Activated CD8-positive, alpha-beta memory T cell treated with anti-CD3 and anti-CD28 coated beads for 1 hour (primary cell): ENCODE results near the gene GPATCH2.
"Not testable (repeated sequence)": the region's sequence is repeated elsewhere in the genome, so short reads cannot be mapped to it uniquely, and the experiment has no call there.

Experiments used
- DNase-seq, 2 donors: peaks; one replicate each; pipeline ENCODE4 v3.0.0-alpha.2; 2020; ENCODE audit warnings: low read depth in 1 of 2; ENCODE audit errors: extremely low read depth in 1 of 2

The GPATCH2 gene

DNA sequence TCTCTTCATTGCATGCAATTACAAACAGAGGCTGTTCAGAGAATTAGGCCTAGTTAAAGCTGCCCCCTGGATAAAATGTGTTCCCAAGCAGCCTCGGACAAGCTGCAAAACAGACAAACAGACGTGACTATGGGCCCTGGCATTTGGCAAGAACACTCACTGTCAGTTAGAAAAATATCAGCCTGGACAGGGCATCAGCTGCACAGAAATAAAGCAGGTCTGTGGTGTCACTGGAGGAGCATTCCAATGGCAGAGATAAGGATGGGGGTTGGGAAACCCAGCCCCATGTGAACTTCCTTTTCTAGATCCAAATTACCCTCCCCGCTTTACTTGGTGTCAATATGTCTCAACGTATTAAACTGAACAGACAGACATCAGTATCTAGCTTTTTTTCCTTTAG is 177.1 kb downstream of the GPATCH2 start:
- no peak for DNase-seq

DNA sequence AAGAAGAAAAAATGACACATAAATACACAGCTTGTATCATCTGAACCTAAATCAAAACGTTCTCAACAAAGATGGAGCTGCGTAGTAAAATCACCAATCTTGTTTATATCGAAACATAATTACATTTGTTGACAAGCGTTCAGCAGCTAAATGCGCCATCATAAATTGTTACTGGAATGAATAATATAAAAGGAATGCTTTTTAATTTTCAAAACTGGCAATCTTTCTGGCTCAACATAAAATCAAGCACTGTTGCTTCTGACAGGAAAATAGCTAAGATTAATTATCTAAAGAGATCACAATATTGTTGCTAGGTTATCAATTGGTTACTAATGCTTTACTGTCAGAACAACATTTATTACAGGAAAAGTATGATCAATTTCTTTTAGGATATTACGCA is 181.5 kb downstream of the GPATCH2 start:
- no peak for DNase-seq

DNA sequence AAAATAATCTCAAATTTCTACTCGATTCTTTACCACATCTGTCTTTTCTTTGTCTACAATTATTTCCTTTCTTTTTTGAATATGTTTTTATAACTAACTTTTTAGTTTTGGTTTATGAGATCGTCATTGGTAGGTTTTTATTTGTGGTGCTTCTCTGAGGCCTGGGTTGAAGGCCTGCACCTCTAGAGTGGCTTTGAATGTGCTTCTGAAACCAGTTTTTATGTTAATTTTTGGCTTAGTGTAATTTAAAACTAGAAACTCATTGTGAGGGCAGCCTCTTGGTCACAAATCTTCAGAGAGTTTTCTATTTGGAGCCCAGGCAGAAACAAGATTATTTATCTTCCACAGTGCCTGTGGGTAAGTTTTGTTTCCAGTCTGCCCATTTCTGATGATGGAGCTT is 187.0 kb downstream of the GPATCH2 start:
- no peak for DNase-seq

DNA sequence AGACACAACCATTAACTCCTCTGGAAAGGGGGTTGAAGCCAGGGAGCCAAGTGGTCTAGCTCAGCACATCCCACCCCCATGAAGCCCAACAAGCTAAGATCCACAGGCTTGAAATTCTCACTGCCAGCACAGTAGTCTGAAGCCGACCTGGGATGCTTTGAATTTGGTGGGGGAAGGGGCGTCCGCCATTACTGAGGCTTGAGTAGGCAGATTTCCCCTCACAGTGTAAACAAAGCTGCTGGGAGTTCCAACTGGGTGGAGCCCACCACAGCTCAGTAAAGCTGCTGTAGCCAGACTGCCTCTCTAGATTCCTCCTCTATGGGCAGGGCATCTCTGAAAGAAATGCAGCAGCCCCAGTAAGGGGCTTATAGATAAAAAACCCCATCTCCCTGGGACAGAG is 193.5 kb downstream of the GPATCH2 start:
- DNase-seq, result no peak

DNA sequence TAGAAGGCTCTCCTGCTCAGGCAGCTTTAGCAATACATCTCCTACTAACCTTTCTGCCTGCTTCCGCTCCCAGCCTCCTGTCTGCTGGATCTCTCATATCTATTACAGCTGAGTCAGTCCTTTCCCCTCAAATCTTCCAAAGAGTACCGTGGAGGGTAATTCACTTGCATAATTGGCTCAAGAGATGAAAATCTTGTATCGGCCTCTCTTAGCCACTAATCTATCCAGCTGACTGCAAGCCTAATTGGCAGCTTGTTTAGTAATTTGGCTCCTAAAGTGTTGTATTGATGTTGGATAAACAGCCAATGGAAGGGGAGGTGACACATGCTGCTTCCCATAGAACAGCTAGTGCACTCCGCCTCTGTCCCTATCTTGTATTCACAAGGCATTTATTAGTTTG is 195.7 kb downstream of the GPATCH2 start:
- no peak for DNase-seq

DNA sequence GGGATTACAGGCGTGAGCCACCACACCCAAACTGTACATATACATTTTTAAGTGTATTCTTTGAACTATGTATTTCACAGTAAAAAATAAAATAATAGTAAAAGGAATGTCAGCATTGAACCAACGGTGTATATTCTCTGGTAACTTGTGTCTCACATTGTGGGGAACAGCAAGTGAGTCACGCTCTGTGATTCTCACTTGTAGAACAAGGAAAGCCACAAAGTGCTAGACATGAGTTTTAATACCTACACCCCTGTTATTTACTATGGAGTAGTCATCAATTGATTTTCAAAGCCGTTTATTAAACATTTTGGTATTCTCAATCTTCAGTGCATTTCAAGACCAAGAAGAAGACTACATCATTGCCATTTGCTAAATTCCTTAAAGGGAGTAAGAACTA is 197.2 kb downstream of the GPATCH2 start:
- no peak for DNase-seq

DNA sequence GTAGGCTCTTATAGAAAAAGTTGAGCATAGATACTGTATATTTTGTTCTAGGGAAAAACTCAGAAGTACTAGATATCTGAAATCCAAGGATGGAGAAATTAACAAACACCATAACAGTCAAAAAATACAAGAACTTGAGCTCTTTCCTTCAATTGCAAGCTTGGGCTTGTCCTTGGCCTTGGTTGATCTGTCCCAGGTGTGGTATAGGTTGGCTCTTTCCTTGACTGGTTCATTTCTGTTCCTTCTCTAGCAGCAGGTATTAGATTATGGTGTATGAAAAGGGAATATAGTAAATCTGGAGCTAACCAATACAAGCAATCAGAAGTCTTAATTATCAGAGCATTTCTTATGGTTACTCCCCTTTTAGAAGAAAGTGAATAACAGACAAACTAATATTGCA is 198.6 kb downstream of the GPATCH2 start:
- no peak for DNase-seq

DNA sequence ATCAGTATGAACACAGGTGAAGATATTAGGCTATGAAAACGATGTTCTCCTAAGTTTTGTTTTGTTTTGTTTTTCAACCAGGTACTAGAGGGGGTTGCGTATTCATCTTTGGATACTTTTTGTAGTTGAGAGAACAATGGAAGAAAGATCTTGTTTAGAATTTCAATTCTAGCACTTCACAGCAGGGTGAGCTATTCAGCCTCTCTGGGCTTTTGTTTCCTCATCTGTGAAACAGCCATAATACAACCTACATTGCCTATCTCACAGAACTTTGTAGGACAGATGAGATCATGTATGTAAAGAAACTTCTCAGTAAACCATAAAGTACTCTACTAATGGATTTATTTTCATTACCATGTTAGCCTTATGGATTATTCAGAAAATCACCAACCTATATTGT is 199.5 kb downstream of the GPATCH2 start:
- no peak for DNase-seq

DNA sequence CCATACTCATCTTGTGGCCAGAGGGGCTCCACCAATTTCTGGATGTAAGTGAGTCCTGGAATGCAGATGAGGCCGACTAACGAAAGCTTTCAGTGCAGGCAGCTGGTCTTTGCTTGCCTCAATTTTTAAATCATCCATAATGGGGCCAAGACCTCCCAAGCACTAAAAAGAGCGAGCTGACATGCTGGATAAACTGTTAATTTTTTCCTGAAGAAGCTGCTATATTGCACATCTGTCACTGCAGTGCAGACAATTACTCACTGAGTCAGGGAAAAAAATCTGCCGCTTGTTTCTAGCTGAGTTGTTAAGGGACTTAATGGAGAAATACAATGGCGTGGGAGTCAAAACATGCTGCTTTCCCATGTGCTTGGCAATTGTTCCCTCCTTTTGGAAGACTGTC is 205.5 kb downstream of the GPATCH2 start:
- DNase-seq, result no peak

DNA sequence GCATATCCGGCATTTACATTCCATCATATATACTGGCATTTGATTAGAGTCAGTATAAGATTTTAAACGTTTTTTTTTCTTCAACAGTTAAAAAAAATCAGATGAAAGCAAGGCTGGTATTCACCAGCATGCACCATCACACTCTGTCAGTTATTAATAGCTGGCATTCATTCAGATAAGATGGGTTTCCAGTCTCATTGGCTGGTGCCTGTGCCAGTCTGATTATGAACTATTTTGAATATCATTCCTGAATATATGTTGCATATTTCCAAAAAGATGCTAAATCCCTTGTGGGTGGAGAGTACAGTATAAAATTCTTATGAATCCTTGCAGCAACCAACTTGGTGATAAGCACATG is 211.7 kb downstream of the GPATCH2 start:
- no peak for DNase-seq

DNA sequence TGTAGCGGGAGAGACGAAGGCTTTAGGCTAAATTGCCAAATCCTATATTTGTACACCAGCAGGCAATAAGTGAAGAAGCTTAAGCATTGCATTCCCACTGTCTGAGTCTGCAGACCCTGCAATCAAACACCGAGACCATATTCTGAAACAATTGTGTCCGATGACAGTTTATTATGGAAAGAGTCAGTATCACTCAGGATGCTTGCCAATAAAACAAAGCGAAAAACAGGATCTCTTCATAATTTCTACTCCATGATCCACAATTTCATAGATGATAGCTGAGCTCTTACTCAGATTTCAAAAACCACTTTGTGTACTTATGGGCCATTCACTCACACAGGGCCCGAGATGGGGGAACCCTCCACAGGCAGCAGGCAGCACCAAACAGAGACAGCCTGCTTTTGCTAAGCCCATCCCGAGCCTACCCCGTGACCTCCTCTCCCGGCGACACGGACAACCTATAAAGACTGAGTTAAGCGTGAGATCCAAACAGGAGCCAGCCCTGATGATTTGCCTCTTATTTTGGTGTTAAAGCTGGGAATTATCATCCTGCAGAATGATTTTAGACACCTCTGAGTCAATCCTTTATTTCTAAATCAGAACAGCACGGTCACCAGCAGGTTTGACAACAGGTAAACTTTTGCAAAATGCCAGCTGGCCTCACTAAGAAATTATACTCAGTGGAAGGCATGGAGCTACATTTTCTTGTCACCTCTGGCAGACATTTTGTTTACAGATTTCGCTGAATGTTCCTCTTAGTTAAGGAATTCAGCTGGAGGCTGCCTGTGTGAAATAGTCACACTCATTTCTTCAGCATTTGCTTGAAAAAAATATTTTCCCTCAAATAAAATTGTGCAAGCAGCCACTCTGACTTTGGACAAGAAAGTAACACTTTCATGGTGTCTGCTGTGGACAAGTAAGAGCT is 212.4 kb downstream of the GPATCH2 start:
- DNase-seq, result no peak

DNA sequence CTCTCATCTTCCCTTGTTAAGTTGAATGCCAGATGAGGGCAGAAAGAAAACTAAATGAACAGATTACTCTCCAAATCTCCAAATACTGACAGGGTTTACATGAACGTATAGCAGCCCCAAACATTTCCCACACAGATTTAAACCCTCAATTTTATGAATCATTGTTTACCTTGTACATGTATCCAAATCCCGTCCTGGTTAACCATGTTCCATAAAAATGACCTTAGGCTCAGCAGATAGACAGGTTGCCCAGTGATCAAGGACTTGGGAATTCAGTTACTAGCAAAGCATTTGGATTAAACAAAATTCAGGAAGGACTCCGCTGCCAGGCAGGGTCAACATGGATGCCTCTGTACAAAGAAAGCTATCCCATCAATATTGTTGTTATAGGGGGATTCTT is 213.5 kb downstream of the GPATCH2 start:
- DNase-seq, result no peak

DNA sequence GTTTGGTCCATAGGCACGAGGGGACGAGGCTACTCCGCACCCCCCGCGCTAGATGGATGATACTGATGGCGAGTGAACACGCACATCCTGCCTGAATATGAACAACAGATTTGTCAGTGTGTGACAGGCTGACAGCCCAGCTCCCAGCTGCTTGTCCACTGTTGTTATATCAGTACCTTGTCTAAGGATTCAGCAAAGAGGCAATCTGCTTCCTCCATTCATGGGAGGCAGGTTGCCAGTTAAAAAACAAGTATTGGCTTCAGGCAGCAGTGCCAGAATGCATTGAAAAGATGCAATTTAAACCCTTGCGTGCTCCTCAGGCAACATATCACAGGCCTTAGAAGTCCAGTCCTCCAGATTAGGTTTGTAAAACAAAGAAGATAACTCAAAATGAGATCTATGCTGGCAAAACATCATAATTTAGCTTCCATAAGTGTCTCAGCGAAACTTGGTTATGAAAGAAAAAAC is 223.3 kb downstream of the GPATCH2 start:
- DNase-seq, result no peak

DNA sequence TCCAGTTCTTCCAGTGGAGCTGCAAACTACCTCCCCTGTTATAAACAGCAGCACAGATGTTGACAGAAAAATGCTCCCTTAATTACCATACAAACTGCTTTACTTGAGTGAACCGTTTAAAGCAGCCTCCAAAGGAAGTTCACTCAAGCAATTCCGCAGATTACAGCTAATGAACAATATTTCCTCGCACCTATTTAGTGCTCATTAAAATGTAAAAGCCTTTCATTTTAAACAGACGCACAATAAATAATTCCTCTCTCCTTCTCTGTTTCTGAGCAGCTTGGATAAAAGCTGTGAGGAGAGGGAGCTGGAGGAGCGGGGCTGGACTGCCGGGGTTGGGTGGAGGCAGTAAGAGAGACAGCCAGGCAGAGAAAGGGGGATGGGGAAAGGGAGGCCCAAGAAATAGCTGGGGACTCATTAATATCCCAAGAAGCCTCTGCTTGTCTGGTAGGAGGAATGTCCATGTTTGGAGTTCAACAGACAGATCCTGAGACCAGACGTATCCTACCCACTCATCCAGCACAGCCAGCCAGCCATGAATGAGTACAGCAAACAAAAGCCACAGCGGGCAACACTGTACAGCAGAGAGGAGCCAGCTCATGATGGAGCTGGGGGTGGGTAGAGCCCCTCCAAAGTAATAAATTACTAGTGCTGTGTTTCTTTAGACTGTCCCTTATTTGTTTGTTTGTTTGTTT is 227.7 kb downstream of the GPATCH2 start:
- DNase-seq, result no peak

DNA sequence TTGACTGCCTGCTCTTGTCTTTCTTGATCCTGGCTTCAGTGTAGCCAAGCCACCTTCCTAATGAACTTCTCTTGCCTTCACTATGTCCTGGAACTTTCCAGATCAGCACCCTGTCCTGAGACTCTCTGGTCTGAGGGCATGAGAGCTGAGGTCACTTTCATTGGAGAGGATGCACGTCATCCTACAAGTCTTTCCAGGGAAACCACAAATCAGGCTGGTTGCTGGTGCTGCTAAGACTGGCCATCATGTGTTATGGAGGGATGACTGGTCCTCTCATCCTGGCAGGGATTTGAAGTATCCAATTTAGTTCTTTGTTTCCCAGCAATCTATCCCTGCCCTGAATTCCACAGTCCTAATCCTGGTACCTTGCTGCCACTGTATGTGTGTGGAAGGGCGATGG is 228.6 kb downstream of the GPATCH2 start:
- no peak for DNase-seq

DNA sequence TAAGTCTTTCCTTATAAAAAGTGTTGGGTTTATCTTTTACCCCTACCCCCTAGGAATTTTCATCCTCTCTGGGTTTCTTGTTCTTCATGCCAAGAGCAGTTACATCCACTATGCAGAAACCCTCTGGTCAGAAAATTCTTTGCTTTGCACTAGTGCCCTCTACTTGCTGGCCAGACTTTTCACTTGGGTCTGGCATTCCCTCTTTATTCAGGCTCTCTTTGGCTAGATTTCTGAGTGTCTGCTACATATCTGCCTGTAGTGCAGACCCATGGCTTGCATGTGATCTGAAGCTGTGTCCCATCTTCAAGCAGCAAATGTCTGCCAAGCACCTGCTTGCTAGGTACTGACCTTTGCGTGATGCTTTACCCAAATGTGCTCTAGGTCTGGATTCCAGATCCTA is 237.0 kb downstream of the GPATCH2 start:
- DNase-seq, result no peak

DNA sequence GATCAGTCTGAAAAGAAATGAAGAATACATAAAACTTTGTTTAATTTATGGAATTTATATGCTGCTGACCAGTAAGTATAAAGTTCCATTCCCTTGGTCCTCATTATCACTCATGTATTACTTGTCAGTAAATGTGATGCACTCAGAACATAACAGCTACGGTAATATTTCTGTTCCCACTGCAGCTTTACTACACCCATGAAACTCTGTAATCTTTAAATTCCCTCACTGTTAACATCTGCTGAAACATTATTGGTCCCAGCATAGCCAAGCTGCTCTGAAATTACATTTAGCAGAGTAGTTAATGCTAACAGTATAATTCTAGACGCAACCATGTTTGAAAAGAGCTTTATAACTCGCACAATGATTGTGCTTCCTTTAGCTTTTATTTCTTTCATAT is 238.4 kb downstream of the GPATCH2 start:
- DNase-seq, result no peak

DNA sequence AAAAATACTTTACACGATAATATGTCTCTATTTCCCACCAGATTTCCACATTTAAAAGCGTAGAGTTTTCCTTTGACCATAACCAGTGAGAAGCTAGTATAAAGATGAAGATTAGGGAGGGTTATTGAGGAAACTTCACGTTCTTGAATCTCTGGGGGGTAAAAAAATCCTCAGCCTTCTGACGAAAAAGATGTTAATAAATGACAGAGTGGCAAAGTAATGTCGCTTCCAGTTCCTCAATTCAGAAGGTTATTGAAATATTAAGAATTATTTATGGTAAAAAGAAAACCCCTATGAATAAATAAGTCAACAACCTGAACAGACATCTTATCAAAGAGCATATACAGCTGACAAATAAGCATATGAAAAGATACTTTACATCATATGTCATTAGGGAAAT is 241.0 kb downstream of the GPATCH2 start:
- DNase-seq, result no peak

DNA sequence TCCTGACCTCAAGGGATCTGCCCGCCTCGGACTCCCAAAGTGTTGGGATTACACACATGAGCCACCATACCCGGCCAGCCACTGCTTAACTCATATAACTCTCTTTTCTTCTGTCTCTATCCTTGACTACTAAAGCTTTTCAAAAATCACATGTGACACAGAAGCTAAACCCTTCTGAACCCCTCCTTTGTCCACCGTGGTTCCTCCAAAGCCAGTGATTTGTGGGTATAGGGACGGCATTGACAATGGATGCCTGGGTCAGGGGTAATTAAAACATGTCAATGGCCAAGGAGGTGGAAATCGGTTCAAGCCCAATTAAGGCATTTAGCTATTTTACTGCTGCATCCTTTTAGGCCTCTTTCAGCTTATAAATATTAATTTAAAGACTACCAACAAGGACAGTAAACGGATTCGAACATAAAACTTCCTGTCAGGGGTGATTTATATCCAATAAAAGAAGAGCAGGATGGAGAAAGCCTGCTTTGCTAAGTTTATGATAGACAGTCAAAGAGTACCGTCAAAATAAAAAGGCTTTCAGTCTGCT is 242.3 kb downstream of the GPATCH2 start:
- no peak for DNase-seq

DNA sequence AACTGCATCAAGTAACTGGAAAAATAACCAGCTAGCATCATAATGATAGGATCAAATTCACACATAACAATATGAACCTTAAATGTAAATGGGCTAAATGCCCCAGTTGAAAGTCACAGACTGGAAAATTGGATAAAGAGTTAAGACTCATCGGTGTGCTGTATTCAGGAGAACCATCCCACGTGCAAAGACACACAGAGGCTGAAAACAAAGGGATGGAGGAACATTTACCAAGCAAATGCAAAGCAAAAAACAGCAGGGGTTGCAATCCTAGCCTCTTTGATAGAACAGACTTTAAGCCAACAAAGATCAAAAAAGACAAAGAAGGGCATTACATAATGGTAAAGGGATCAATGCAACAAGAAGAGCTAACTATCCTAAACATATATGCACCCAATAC is 249.1 kb downstream of the GPATCH2 start:
- not testable (repeated sequence) for DNase-seq

DNA sequence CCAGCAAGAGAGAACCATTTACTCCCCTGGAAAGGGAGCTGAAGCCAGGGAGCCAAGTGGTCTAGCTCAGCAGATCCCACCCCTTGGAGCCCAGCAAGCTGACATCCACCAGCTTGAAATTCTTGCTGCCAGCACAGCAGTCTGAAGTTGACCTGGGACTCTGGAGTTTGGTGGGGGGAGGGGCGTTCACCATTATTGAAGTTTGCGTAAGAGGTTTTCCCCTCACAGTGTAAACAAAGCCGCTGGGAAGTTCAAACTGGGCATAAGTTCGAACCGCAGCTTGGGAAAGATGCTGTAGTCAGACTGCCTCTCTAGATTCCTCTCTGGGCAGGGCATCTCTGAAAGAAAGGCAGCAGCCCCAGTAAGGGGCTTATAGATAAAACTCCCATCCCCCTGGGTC is 251.1 kb downstream of the GPATCH2 start:
- not testable (repeated sequence) for DNase-seq

DNA sequence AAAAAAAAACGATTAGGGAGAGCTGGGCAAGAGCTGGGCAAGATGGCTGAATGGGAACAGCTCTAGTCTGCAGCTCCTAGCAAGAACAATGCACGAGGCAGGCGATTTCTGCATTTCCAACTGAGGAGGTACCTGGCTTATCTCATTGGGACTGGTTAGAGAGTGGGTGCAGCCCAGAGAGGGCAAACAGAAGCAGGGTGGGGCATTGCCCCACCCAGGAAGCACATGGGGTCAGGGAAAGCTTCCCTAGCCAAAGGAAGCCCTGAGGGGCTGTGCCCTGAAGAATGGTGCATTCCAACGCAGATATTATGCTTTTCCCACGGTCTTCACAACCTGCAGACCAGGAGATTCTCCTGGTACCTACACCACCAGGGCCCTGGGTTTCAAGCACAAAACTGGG is 251.6 kb downstream of the GPATCH2 start:
- no peak for DNase-seq
